CD4-positive, alpha-beta memory T cell (primary cell): ENCODE data around the gene TFDP2. TPM values are rescaled to one million over a fixed set of nuclear protein-coding genes. Genes with fewer than 3 reads are reported as not detected.
A peak's percentile ranks its signal among the peaks of the same experiment; 100 is the strongest.
"Not testable (repeated sequence)": the region's sequence is repeated elsewhere in the genome, so short reads cannot be mapped to it uniquely, and the experiment has no call there.

Experiments
- CTCF ChIA-PET: fragments of 350-600 bp; sonication (Branson Sonifier 250); formaldehyde crosslinking; loops from one replicate; lab custom pipeline; 2021; ENCODE audit warnings: inconsistent platforms; ENCODE audit not compliant: partially characterized antibody; lab: Charles Lee
- POLR2A ChIA-PET: fragments of 350-600 bp; sonication (Branson Sonifier 250); formaldehyde crosslinking; loops from one replicate; lab custom pipeline; 2021; ENCODE audit not compliant: partially characterized antibody; lab: Charles Lee
- DNase-seq, 5 donors: peaks; one replicate each; pipeline versions ENCODE4 v3.0.0 to v3.0.0-alpha.2; 2020 to 2022; ENCODE audit warnings: mixed read lengths in 1 of 5
- H3K27ac ChIP-seq: one replicate; pipeline ENCODE4 v1.7.0; 2013; ENCODE audit warnings: low read depth, low read length
- H3K27me3 ChIP-seq: 2 replicates; pipeline ENCODE4 v1.7.0; 2013; ENCODE audit warnings: mild to moderate bottlenecking, low read length, moderate library complexity; ENCODE audit not compliant: insufficient read depth
- H3K36me3 ChIP-seq: 2 replicates; pipeline ENCODE4 v1.7.0; 2013; ENCODE audit warnings: mild to moderate bottlenecking, low read length, moderate library complexity; ENCODE audit not compliant: insufficient read depth
- H3K4me1 ChIP-seq: 2 replicates; pipeline ENCODE4 v1.7.0; 2013; ENCODE audit warnings: mild to moderate bottlenecking, low read length, moderate library complexity; ENCODE audit not compliant: insufficient read depth
- H3K4me3 ChIP-seq, 2 donors: one replicate each; pipeline ENCODE4 v1.7.0; 2013; ENCODE audit warnings: low read length in 2 of 2, mild to moderate bottlenecking in 1 of 2
- H3K9me3 ChIP-seq, 2 donors: one replicate each; pipeline ENCODE4 v1.7.0; 2013; ENCODE audit warnings: low read length in 2 of 2, control low read depth in 1 of 2; ENCODE audit not compliant: control insufficient read depth in 1 of 2
- H3K27ac Mint-ChIP-seq, 7 donors: one replicate each; pipeline ENCODE4 v1.8.0; 2020 to 2021; ENCODE audit warnings: mixed read lengths in 7 of 7, mild to moderate bottlenecking in 6 of 7, inconsistent platforms in 3 of 7, moderate library complexity in 3 of 7
- H3K27me3 Mint-ChIP-seq, 2 donors: one replicate each; pipeline ENCODE4 v1.8.0; 2020 to 2021; ENCODE audit warnings: mixed read lengths in 2 of 2
- H3K36me3 Mint-ChIP-seq, 2 donors: one replicate each; pipeline ENCODE4 v1.8.0; 2020 to 2021; ENCODE audit warnings: mixed read lengths in 2 of 2, inconsistent platforms in 1 of 2, mild to moderate bottlenecking in 1 of 2
- H3K4me1 Mint-ChIP-seq, 4 donors: one replicate each; pipeline ENCODE4 v1.8.0; 2020 to 2021; ENCODE audit warnings: mixed read lengths in 4 of 4, mild to moderate bottlenecking in 1 of 4
- H3K4me3 Mint-ChIP-seq, 8 donors: one replicate each; pipeline ENCODE4 v1.8.0; 2020 to 2021; ENCODE audit warnings: mixed read lengths in 8 of 8, mild to moderate bottlenecking in 7 of 8, moderate library complexity in 6 of 8, inconsistent platforms in 3 of 8
- H3K9me3 Mint-ChIP-seq, 8 donors: one replicate each; pipeline ENCODE4 v1.8.0; 2020 to 2021; ENCODE audit warnings: mixed read lengths in 8 of 8, mild to moderate bottlenecking in 5 of 8, inconsistent platforms in 3 of 8, moderate library complexity in 1 of 8
- intact Hi-C: fragments of 100-400 bp; cut with micrococcal nuclease; formaldehyde crosslinking; loops from one replicate; pipeline ENCODE4 v1.15.1; 2023
- polyA plus RNA-seq, 2 donors: library from polyadenylated mRNA; unstranded; fragments of 300-500 nt; fragmentation: Illumina TruSeq; gene quantifications; one replicate each; pipeline ENCODE4 v1.2.3, GENCODE V29; 2021
- total RNA-seq, 2 experiments: library from RNA; stranded (reverse); gene quantifications; one replicate each; pipeline ENCODE4 v1.2.3, GENCODE V29; 2021

The TFDP2 gene
- total and polyA plus RNA-seq, 4 experiments from 2014 or later: 13.6 to 31.5 (median 22.2) TPM

DNA sequence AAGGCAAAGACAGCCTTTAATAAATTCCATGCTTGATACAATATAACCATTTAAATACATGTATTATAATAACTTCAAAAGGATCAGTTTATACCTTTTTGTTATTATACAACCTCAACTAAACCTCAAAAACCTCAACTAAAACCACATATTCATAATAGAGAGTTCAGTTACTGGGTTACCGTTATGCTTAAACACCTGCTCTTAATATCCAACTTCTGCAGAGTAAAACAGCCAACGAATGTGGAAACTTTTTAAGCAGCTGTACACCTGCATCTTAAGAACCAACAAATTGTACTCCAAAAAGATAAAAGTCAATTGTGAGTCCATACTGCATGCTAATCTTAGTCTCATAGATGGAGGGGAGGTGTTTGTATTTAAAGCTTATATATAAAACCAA, 53.5 kb downstream of the TFDP2 start:
- Histone ChIP-seq H3K4me1 (no peaks in the 10 kb centered on the region), H3K27ac (no peak overlapping the region), H3K36me3 (no peaks in the 10 kb centered on the region), H3K4me3 (no peak overlapping the region), H3K9me3 (no peaks in the 10 kb centered on the region), H3K27me3 (no peaks in the 10 kb centered on the region)
- no peaks in the 10 kb centered on the region for H3K27me3 Mint-ChIP-seq
- intact Hi-C loops: no loop called here
- ChIA-PET CTCF (no interaction called here), POLR2A (no interaction called here)
- H3K36me3 Mint-ChIP-seq: peaks cover 4 to 16% of the 10 kb centered on the region in 2 donors
- H3K9me3 Mint-ChIP-seq: peaks cover 0 to 3% (median 0%) of the 10 kb centered on the region in 8 donors
- DNase-seq: no peak
- no peak overlapping the region for H3K27ac Mint-ChIP-seq
- H3K4me3 Mint-ChIP-seq: no peak overlapping the region
- H3K4me1 Mint-ChIP-seq: peaks cover 0 to 5% (median 4%) of the 10 kb centered on the region in 4 donors

GRCh38 chr3:142088925-142089324, 60.4 kb downstream of the TFDP2 start:
- H3K9me3 Mint-ChIP-seq, H3K4me1 ChIP-seq, H3K4me3 ChIP-seq, H3K36me3 ChIP-seq, H3K27me3 Mint-ChIP-seq, H3K27me3 ChIP-seq, POLR2A ChIA-PET, H3K4me3 Mint-ChIP-seq, DNase-seq, intact Hi-C loops, CTCF ChIA-PET, H3K27ac Mint-ChIP-seq, H3K27ac ChIP-seq, H3K9me3 ChIP-seq, H3K4me1 Mint-ChIP-seq: not testable (repeated sequence)
- H3K36me3 Mint-ChIP-seq: peaks cover 2 to 14% of the 10 kb centered on the region in 2 donors

DNA sequence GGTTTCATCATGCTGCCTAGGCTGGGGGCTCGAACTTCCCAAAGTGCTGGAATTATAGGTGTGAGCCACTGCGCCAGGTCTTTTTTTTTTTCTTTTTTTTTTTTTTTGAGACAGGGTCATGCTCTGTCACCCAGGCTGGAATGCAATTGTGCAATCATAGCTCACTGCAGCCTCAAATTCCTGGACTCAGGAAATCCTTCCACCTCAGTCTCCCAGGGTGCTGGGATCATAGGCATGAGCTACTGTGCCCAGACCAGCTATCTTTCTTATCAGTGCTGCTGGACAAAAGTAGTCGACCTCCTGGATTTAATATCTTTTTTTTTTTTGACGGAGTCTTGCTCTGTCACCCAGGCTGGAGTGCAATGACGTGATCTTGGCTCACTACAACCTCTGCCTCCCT, 60.8 kb downstream of the TFDP2 start:
- peaks cover 0 to 4% (median 1%) of the 10 kb centered on the region in 8 donors for H3K9me3 Mint-ChIP-seq
- no peak for DNase-seq
- H3K27ac ChIP-seq: no peak overlapping the region
- peaks cover 4 to 17% of the 10 kb centered on the region in 2 donors for H3K36me3 Mint-ChIP-seq
- H3K4me3 Mint-ChIP-seq: no peak overlapping the region
- H3K27me3 ChIP-seq: no peaks in the 10 kb centered on the region
- no peaks in the 10 kb centered on the region for H3K36me3 ChIP-seq
- POLR2A ChIA-PET: no interaction called here
- H3K27me3 Mint-ChIP-seq: no peaks in the 10 kb centered on the region
- intact Hi-C loops: no loop called here
- no peaks in the 10 kb centered on the region for H3K4me1 Mint-ChIP-seq
- CTCF ChIA-PET: no interaction called here
- H3K9me3 ChIP-seq: no peaks in the 10 kb centered on the region
- no peak overlapping the region for H3K4me3 ChIP-seq
- no peaks in the 10 kb centered on the region for H3K4me1 ChIP-seq
- no peak overlapping the region for H3K27ac Mint-ChIP-seq

GRCh38 chr3:142087676-142088075, 61.7 kb downstream of the TFDP2 start:
- H3K4me3 Mint-ChIP-seq: no peak overlapping the region

DNA sequence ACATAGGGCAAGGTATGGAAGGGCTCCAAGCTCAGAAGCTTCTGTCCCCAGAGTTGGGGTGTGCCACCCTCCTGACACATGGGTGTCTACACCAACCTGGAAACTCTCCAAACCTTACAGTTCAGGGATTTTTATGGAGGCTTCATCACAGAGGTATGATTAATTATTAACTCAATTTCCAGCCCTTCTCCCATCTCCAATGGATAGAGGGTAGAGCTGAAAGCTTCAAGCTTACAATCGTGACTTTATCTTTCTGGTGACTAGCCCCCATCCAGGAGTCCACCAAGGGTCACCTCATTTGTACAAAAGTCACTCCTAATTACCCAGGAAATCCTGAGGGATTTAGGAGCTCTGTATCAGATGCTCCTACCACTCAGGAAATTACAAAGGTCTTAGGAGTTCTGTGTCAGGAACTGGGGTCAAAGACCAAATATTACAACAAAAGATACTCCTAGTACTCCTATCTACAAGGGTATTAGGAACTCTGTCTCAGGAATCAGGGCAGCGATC, 62.7 kb downstream of the TFDP2 start:
- Histone ChIP-seq H3K4me1 (no peaks in the 10 kb centered on the region), H3K27me3 (no peaks in the 10 kb centered on the region), H3K4me3 (no peak overlapping the region), H3K36me3 (no peaks in the 10 kb centered on the region), H3K27ac (no peak overlapping the region), H3K9me3 (no peaks in the 10 kb centered on the region)
- Mint-ChIP-seq H3K4me3 (no peak overlapping the region), H3K27ac (no peak overlapping the region), H3K36me3 (peaks cover 6 to 23% of the 10 kb centered on the region in 2 donors), H3K4me1 (no peaks in the 10 kb centered on the region), H3K27me3 (no peaks in the 10 kb centered on the region), H3K9me3 (peaks cover 0 to 6% (median 1%) of the 10 kb centered on the region in 8 donors)
- no peak for DNase-seq
- intact Hi-C loops: no loop called here
- ChIA-PET POLR2A (no interaction called here), CTCF (interaction anchor here (0.7 kb wide), 1 partner anchor 10 kb away, joined by 3 read pairs; no protein-coding TSS in a partner anchor)

More at GRCh38 chr3:142087676-142088075, 61.7 kb downstream of the TFDP2 start:
- intact Hi-C loops: no loop called here
- peak overlapping the region in 2 of 7 donors; percentile 3 to 36 for H3K27ac Mint-ChIP-seq
- H3K4me1 ChIP-seq: no peaks in the 10 kb centered on the region
- CTCF ChIA-PET: no interaction called here
- no peaks in the 10 kb centered on the region for H3K36me3 ChIP-seq
- H3K4me1 Mint-ChIP-seq: no peaks in the 10 kb centered on the region
- peak in 1 of 5 donors; percentile 28 for DNase-seq
- H3K27me3 ChIP-seq: no peaks in the 10 kb centered on the region
- no peak overlapping the region for H3K4me3 ChIP-seq
- H3K27me3 Mint-ChIP-seq: no peaks in the 10 kb centered on the region
- no peaks in the 10 kb centered on the region for H3K9me3 ChIP-seq
- H3K36me3 Mint-ChIP-seq: peaks cover 4 to 18% of the 10 kb centered on the region in 2 donors
- peaks cover 0 to 6% (median 1%) of the 10 kb centered on the region in 8 donors for H3K9me3 Mint-ChIP-seq
- POLR2A ChIA-PET: no interaction called here
- H3K27ac ChIP-seq: no peak overlapping the region

GRCh38 chr3:142081178-142081577, 68.2 kb downstream of the TFDP2 start:
- H3K36me3 ChIP-seq: no peaks in the 10 kb centered on the region
- ChIA-PET CTCF (no interaction called here), POLR2A (no interaction called here)
- no peak overlapping the region for H3K4me3 Mint-ChIP-seq
- no peak overlapping the region for H3K4me3 ChIP-seq
- no peaks in the 10 kb centered on the region for H3K4me1 Mint-ChIP-seq
- no peak overlapping the region for H3K27ac ChIP-seq
- DNase-seq: no peak
- no peaks in the 10 kb centered on the region for H3K27me3 ChIP-seq
- no peaks in the 10 kb centered on the region for H3K27me3 Mint-ChIP-seq
- H3K9me3 ChIP-seq: no peaks in the 10 kb centered on the region
- H3K27ac Mint-ChIP-seq: no peak overlapping the region
- peaks cover 22 to 52% of the 10 kb centered on the region in 2 donors for H3K36me3 Mint-ChIP-seq
- intact Hi-C loops: no loop called here
- peaks cover 0 to 14% (median 4%) of the 10 kb centered on the region in 8 donors for H3K9me3 Mint-ChIP-seq
- no peaks in the 10 kb centered on the region for H3K4me1 ChIP-seq

DNA sequence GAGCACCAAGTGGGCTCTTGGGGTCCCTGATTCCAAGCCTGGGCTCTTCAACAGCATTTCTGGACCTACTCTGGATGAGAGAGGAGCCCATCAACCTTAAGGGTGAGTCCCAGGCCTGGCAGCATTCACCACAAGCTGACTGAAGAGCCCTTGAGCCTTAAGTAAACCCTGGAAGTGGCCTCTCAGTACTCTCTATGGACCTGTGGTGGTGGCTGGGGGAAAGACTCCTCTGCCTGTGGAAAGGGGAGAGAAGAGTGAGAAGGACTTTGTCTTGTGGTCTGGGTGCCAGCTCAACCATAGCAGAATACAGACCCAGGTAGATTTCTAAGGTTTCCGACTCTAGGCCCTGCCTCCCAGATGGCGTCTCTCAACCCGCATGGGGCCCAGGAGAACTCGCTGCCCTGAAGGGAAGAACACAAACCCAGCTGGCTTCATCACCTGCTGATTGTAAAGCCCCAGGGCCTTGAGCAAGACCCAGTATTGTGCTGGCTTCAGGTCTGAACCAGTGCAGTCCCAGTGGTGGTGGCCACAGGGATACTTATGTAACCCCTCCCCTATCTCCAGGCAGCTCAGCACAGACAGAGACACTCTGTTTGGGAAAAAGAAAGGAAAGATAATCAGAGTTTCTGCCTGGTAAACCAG, 71.4 kb downstream of the TFDP2 start:
- POLR2A ChIA-PET: no interaction called here
- Histone ChIP-seq H3K4me3 (no peak overlapping the region), H3K27me3 (no peaks in the 10 kb centered on the region), H3K36me3 (no peaks in the 10 kb centered on the region), H3K27ac (no peak overlapping the region), H3K4me1 (no peaks in the 10 kb centered on the region), H3K9me3 (no peaks in the 10 kb centered on the region)
- Mint-ChIP-seq H3K9me3 (peaks cover 0 to 10% (median 2%) of the 10 kb centered on the region in 8 donors), H3K27me3 (no peaks in the 10 kb centered on the region), H3K36me3 (peaks cover 21 to 48% of the 10 kb centered on the region in 2 donors), H3K27ac (no peak overlapping the region), H3K4me1 (no peaks in the 10 kb centered on the region), H3K4me3 (no peak overlapping the region)
- intact Hi-C loops: no loop called here
- CTCF ChIA-PET: no interaction called here
- no peak for DNase-seq
